HG03457 (cell line): Measurements from ENCODE around the gene ADRB1.

Experiments used
- ATAC-seq: cut with Tn5 transposase; IDR thresholded peaks from one replicate; pipeline ENCODE4 v1.9.1; 2021; ENCODE audit warnings: moderate number of reproducible peaks; ENCODE audit not compliant: unreplicated experiment

The ADRB1 gene

GRCh38 chr10:114053946-114054345, 10.3 kb downstream of the ADRB1 start:
- ATAC-seq = no peak

- ATAC-seq = no peak
Measured at GRCh38 chr10:114057855-114058254, 14.2 kb downstream of the ADRB1 start.

GRCh38 chr10:114058297-114058696, 14.6 kb downstream of the ADRB1 start:
- ATAC-seq = no peak

GRCh38 chr10:114059561-114059960, 15.9 kb downstream of the ADRB1 start:
- no peak for ATAC-seq

GRCh38 chr10:114060456-114060855, 16.8 kb downstream of the ADRB1 start:
- ATAC-seq = no peak

- no peak for ATAC-seq
Measured at GRCh38 chr10:114061148-114061547, 17.5 kb downstream of the ADRB1 start.

GRCh38 chr10:114061789-114062188, 18.1 kb downstream of the ADRB1 start:
- no peak for ATAC-seq

GRCh38 chr10:114064151-114065048, 20.7 kb downstream of the ADRB1 start:
- ATAC-seq = no peak

GRCh38 chr10:114065049-114065435, 21.4 kb downstream of the ADRB1 start:
- ATAC-seq = no peak

- ATAC-seq = no peak
Measured at GRCh38 chr10:114068054-114068707, 24.5 kb downstream of the ADRB1 start.

GRCh38 chr10:114070710-114071109, 27.0 kb downstream of the ADRB1 start:
- no peak for ATAC-seq

- ATAC-seq = no peak
Measured at GRCh38 chr10:114071178-114071577, 27.5 kb downstream of the ADRB1 start.

GRCh38 chr10:114073395-114074186, 29.9 kb downstream of the ADRB1 start:
- no peak for ATAC-seq

- ATAC-seq = no peak
Measured at GRCh38 chr10:114075093-114075492, 31.4 kb downstream of the ADRB1 start.

GRCh38 chr10:114077347-114077746, 33.7 kb downstream of the ADRB1 start:
- ATAC-seq = no peak

- ATAC-seq = no peak
Measured at GRCh38 chr10:114077815-114078219, 34.2 kb downstream of the ADRB1 start.

GRCh38 chr10:114078346-114078745, 34.7 kb downstream of the ADRB1 start:
- ATAC-seq = no peak

GRCh38 chr10:114079421-114079820, 35.8 kb downstream of the ADRB1 start:
- ATAC-seq = no peak

- no peak for ATAC-seq
Measured at GRCh38 chr10:114081911-114082583, 38.4 kb downstream of the ADRB1 start.

GRCh38 chr10:114083040-114083439, 39.4 kb downstream of the ADRB1 start:
- no peak for ATAC-seq

- ATAC-seq = no peak
Measured at GRCh38 chr10:114084215-114084614, 40.5 kb downstream of the ADRB1 start.
